ENCODE results near the gene LRRC27. TPM values are rescaled to one million over a fixed set of nuclear protein-coding genes. Genes with fewer than 3 reads are reported as not detected.

The LRRC27 gene
- polyA plus RNA-seq, 1 donor = 7.3 TPM

- DNase-seq (ENCODE audit: low read depth) = no peak
These were observed 69.6 kb downstream of the LRRC27 start for GRCh38 chr10:132401401-132402118.

DNA sequence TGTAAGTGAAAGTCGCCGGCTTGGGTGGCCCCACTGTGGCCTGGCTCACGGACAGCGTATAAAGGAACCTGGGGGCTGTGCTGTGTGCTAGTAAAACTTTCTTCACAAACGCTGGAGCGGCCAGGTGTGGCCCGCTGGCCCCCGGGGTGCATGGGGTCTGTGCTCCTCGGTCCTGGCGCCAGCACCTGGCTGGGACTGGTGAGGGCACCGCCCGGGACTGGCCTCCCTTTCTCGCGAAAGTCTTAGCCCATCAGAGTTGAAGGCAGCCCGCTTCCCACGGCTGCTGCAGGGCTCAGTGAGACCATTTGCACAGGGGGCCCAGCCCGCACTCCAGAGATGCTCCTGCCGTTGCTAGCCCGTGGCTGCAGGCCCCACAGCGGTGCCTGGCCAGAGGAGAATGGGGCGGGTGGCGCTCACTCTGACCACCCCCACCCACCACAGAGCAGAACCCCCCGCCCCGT, 70.8 kb downstream of the LRRC27 start:
- no peak for DNase-seq (ENCODE audit: low read depth)

DNA sequence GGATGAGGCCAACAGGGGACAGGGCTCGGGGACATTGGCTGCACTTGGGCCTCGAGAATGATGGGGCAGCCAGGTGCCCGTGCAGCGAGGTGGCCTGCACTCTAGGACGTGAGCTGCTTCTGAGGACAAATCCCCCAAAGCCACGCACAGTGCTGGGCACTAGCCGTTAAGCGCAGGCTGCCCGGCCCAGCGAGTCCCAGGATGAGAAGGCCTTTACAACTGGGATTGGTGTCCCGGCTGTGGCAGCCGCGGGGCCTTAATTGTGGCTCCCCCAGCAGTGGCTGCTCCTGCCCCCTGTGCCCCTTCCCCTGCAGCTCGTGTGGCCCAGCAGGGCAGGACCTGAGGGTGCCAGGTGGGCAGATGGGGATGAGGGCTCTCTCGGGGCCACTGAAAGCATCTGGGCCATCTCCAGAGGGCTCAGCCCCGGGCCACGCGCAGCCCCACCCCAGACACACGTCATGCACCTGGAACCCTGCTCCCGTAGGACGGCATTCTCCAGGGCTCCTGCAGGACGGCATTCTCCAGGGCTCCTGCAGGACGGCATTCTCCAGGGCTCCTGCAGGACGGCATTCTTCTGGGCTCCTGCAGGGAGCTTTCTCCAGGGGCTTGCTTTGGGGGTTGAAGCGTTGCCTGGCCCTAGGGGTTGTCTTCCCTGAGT, 71.6 kb downstream of the LRRC27 start:
- no peak for DNase-seq (ENCODE audit: low read depth)

DNA sequence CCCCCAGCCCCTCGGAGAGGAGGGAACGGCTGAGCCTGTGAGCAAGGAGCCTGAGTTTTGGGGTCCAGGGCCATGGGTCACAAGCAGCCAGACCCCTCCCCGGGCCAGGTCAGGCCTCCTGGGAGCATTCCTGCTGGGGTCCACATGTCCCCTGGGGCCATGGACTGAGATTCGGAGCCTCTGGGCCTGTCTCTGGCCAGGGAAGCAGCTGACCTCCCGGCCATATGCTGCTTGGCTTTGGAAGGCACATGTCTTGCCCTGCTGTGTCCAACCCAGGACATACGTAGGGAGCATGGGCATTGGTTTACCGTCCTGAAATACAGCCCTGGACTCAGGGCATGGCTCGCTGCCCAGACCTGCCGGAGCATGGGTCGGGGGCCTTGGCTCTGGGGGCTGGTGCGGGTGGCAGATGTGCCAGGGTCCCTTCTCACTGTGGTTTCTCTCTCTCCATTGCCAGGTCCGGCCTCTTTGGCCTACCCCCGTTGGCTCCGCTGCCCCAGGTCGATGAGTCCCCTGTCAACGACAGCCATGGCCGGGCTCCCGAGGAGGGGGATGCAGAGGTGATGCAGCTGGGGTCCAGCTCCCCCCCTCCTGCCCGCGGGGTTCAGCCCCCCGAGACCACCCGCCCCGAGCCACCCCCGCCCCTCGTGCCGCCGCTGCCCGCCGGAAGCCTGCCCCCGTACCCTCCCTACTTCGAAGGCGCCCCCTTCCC, 72.3 kb downstream of the LRRC27 start:
- DNase-seq (ENCODE audit: low read depth) = no peak

- DNase-seq (ENCODE audit: low read depth) = no peak
These were observed 73.0 kb downstream of the LRRC27 start for GRCh38 chr10:132404911-132405462.

DNA sequence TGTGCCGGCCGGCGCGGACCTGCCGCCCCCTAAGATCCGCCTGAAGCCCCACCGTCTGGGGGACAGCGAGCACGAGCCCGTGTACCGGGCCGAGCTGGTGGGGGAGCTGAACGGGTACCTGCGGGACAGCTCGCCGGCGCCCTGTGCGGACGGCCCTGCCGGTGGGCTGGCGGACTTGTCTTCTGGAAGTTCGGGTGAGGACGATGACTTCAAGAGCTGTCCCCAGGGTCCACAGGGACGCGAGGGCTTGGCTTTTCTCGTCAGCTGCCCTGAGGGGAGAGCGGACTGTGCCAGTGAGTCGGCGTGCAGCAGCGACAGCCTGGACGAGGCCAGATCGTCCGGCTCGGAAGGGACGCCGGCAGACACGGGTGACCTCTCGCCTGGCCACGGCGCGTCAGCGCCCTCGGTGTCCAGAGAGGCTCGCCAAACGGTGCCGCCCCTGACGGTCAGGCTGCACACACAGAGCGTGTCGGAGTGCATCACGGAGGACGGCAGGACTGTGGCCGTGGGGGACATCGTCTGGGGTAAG, 73.5 kb downstream of the LRRC27 start:
- DNase-seq (ENCODE audit: low read depth) = no peak

GRCh38 chr10:132406181-132406580, 74.2 kb downstream of the LRRC27 start:
- no peak for DNase-seq (ENCODE audit: low read depth)

- DNase-seq (ENCODE audit: low read depth) = no peak
These were observed 74.8 kb downstream of the LRRC27 start for GRCh38 chr10:132406750-132407149.

- no peak for DNase-seq (ENCODE audit: low read depth)
These were observed 75.3 kb downstream of the LRRC27 start for GRCh38 chr10:132407243-132407746.

DNA sequence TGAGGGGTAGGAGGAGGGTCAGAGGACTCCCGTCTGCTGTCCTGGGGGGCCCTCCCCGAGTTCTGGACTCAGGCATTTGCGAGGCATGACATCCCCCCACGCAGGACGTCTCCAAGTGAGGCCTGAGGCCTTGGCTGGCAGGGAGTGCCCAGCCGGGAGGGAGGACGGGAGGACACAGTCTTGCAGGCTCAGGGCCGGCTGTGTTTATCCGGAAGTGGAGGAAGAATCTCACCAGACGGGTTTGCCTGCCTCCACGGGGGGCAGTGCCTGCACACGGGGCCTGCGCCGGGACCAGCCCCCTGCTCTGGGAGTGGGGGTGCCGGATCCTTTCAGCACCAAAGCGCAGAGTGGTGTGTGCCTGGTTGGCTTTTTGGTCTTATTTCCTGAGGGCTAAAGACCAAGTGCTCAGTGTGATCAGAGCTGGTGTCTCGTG, 75.9 kb downstream of the LRRC27 start:
- DNase-seq (ENCODE audit: low read depth) = no peak

DNA sequence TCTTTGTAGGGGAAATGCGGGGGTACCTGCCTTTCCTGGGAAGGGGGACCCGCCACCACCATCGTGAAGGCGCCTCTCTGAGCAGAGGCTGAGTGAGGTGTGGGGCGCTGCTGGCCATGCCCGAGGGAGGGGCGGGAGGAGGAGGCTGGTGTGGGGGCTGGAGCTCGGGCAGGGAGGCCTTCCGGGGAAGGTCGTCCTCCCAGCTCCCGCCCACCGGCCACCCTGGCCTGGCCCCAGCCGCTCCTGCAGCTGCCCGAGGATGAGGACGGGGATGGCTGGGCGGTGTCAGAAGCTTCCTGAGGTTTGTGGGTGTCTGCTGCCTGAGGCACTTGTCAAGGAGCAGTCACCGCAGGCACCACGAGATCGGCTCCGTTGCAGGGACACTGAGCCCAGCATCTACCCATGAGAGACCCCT, 76.4 kb downstream of the LRRC27 start:
- DNase-seq (ENCODE audit: low read depth) = no peak

GRCh38 chr10:132408823-132409666, 77.1 kb downstream of the LRRC27 start:
- no peak for DNase-seq (ENCODE audit: low read depth)

DNA sequence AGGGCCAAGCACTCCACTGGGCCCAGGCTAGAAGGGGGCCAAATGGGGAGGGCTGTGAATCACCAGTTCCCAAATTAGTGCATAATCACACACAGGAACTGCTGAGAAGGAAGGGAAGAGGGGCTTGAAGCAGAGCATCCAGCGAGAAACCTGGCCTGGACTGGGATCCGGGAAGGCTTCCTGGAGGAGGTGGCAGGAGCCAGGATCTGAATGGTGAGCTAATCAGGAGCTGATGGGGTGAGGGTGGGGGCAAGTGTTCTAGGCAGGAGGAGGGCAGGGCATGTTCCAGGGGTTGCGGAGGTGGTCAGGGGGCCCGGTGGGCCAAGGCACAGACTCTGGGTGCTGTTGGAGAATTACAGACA, 77.7 kb downstream of the LRRC27 start:
- DNase-seq (ENCODE audit: low read depth) = no peak

- no peak for DNase-seq (ENCODE audit: low read depth)
These were observed 78.2 kb downstream of the LRRC27 start for GRCh38 chr10:132410056-132410778.

DNA sequence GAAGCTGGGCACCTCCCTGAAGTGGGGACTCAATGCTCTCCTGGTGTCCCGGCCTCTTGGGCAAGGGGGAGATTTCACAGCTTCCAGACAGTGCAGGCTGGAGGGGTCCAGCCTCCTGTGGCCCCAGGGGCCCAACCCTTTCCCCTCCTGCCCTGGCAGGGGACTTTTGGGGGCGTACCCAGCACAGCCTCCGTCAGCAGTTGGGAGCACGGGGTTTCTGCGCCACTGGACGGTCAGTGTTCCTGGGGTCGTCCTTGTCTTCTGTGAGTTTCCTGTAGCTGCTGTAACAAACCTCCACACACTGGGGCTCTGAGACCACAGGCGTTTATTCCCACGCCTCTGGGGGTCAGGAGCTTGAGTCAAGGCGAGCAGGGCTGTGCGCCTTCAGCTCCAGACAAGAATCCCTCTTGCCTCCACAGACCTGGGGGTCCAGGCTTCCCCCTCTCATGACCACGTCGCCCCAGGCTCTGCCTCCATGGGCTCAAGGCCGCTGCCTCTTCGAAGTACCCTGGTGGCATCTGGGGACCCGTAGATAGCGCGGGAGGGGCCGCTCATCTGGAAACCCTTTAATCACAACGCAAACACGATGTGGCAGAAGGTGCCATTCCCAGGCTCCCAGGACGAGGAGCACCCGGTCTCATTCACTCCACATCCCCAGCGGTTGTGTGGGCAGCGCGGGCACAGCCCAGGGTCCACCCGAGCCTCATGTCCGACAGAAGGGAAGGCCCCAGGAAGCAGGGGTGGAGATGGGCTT, 79.0 kb downstream of the LRRC27 start:
- DNase-seq (ENCODE audit: low read depth) = no peak

DNA sequence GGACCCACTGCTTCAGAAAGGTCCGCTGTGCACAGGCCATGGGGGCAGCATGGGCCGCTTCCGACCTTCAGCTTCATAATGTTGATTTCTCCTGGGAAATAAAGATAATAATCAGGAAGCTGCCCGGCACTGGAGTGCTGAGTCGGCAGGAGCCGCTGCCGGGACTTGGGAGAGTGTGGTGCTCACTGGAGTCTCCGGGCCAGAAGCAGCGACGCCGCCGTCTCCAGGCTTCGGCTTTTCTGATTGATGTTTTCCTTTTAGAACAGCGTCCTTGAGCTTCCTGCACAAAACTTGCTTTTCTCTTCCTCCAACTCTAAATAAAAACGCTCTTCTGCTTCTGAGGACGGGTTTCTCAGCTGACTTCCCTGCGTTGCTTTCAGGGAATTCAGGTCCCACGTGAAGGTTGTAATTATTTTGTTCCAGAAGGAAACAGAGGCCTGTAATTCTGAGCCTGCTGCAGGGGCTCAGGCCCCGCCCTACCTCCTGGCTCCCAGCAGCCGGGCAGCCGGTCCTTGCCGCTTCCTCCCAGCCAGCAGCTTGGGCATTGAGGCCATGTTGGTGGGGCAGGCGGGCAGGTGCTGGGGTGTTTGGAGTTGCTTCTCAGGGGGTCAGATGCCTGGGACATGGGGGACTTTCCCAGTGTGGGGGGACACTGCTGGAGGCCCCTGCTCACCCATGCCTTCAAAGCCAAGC, 79.7 kb downstream of the LRRC27 start:
- DNase-seq (ENCODE audit: low read depth) = no peak

DNA sequence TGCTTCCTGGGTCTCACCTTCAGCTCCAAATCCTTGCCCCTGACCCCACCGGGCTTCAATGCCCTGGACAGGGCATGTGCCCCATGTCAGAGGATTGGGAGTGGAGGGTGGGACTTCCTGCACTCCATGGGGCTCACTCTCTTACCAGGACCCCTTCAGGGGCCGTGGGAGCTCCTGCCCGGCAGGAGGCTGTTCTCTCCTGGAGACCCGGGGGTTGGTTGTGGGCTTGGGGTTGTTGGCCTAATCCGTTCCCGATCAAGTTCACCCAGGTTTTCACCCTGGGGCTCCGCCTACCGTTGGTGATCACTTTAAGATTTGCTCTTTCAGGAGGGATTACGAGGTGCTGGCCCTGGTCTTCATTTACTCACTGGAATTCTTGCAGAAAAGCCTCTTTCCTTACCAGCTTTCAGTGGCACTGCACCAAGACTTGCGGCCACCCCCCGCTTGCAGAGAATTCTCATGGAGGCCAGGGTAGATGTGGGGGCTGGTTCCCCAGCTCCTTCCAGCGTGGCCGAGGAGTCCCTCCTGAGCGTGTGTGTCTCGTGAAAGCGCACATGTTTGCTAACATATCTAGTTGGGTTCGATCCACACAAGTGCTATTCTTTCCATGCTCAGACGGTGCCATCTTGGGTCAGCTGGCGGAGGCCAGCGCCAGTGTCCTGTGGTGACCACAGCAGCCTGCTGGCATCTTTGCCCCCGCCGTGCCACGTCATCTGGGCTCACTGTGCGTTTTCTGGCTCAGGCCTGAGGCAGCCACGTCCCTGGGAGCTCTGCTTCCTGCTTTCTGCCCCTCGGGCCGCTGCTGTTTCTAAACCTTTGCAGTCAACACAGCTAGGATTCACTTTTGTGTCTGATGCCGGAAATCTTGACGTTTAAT, 80.6 kb downstream of the LRRC27 start:
- DNase-seq (ENCODE audit: low read depth) = no peak
